ENCODE data around the gene DEGS2.

DEGS2 gene

GRCh38 chr14:100129161-100129589 lies 30.3 kb downstream of the DEGS2 start:
- H3K4me2 ChIP-seq (ENCODE audit: low read length): no peak overlapping the region
- no peak overlapping the region for H3K9ac ChIP-seq
- no peak overlapping the region for H3K27ac ChIP-seq
- no peaks in the 10 kb centered on the region for H3K9me3 ChIP-seq (ENCODE audit: control insufficient read depth, low read length)
- no peaks in the 10 kb centered on the region for H3K4me1 ChIP-seq
- TF ChIP-seq CTCF (IDR thresholded peaks at IDR 0.05): no peak
- no peaks in the 10 kb centered on the region for H3K79me2 ChIP-seq
- H2AFZ ChIP-seq: no peak overlapping the region
- H3K36me3 ChIP-seq (ENCODE audit: control insufficient read depth, insufficient read depth, low read length): no peaks in the 10 kb centered on the region
- H3K27me3 ChIP-seq (ENCODE audit: control insufficient read depth, insufficient read depth, low read length): no peaks in the 10 kb centered on the region
- no peak overlapping the region for H3K4me3 ChIP-seq (ENCODE audit: low read depth, low read length)

GRCh38 chr14:100128688-100129087 lies 30.8 kb downstream of the DEGS2 start:
- Histone ChIP-seq H3K4me2 (ENCODE audit: low read length) (no peak overlapping the region), H3K27me3 (ENCODE audit: control insufficient read depth, insufficient read depth, low read length) (no peaks in the 10 kb centered on the region), H3K4me1 (no peaks in the 10 kb centered on the region), H3K79me2 (no peaks in the 10 kb centered on the region), H3K9me3 (ENCODE audit: control insufficient read depth, low read length) (no peaks in the 10 kb centered on the region), H2AFZ (no peak overlapping the region), H3K9ac (no peak overlapping the region), H3K27ac (no peak overlapping the region), H3K36me3 (ENCODE audit: control insufficient read depth, insufficient read depth, low read length) (no peaks in the 10 kb centered on the region), H3K4me3 (ENCODE audit: low read depth, low read length) (no peak overlapping the region)
- no peak for TF ChIP-seq CTCF (IDR thresholded peaks at IDR 0.05)

- no peaks in the 10 kb centered on the region for H3K36me3 ChIP-seq (ENCODE audit: control insufficient read depth, insufficient read depth, low read length)
- no peak overlapping the region for H3K27ac ChIP-seq
- no peak overlapping the region for H3K9ac ChIP-seq
Measured at GRCh38 chr14:100127853-100128455, 31.5 kb downstream of the DEGS2 start.

GRCh38 chr14:100126401-100126800 lies 33.0 kb downstream of the DEGS2 start:
- H3K9me3 ChIP-seq (ENCODE audit: control insufficient read depth, low read length): no peaks in the 10 kb centered on the region
- H3K27me3 ChIP-seq (ENCODE audit: control insufficient read depth, insufficient read depth, low read length): no peaks in the 10 kb centered on the region
- H3K4me3 ChIP-seq (ENCODE audit: low read depth, low read length): no peak overlapping the region
- H3K27ac ChIP-seq: no peak overlapping the region
- no peaks in the 10 kb centered on the region for H3K4me1 ChIP-seq
- TF ChIP-seq CTCF (IDR thresholded peaks at IDR 0.05): no peak
- H3K9ac ChIP-seq: no peak overlapping the region
- no peak overlapping the region for H3K4me2 ChIP-seq (ENCODE audit: low read length)
- H3K36me3 ChIP-seq (ENCODE audit: control insufficient read depth, insufficient read depth, low read length): no peaks in the 10 kb centered on the region
- H2AFZ ChIP-seq: no peak overlapping the region
- no peaks in the 10 kb centered on the region for H3K79me2 ChIP-seq

More at GRCh38 chr14:100127853-100128455, 31.5 kb downstream of the DEGS2 start:
- Histone ChIP-seq H3K4me3 (ENCODE audit: low read depth, low read length) (no peak overlapping the region), H3K9me3 (ENCODE audit: control insufficient read depth, low read length) (no peaks in the 10 kb centered on the region), H3K4me1 (no peaks in the 10 kb centered on the region), H3K27me3 (ENCODE audit: control insufficient read depth, insufficient read depth, low read length) (no peaks in the 10 kb centered on the region), H3K4me2 (ENCODE audit: low read length) (no peak overlapping the region), H2AFZ (no peak overlapping the region), H3K79me2 (no peaks in the 10 kb centered on the region)
- TF ChIP-seq CTCF (IDR thresholded peaks at IDR 0.05): no peak

- Histone ChIP-seq H3K36me3 (ENCODE audit: control insufficient read depth, insufficient read depth, low read length) (no peaks in the 10 kb centered on the region), H3K4me2 (ENCODE audit: low read length) (no peak overlapping the region), H3K27me3 (ENCODE audit: control insufficient read depth, insufficient read depth, low read length) (no peaks in the 10 kb centered on the region), H3K79me2 (no peaks in the 10 kb centered on the region), H3K27ac (no peak overlapping the region), H3K9me3 (ENCODE audit: control insufficient read depth, low read length) (no peaks in the 10 kb centered on the region), H3K9ac (no peak overlapping the region), H3K4me3 (ENCODE audit: low read depth, low read length) (no peak overlapping the region), H2AFZ (no peak overlapping the region), H3K4me1 (no peaks in the 10 kb centered on the region)
- no peak for TF ChIP-seq CTCF (IDR thresholded peaks at IDR 0.05)
Measured at GRCh38 chr14:100124551-100125088, 34.8 kb downstream of the DEGS2 start.
